Panc1 (cell line): ENCODE results near the gene STARD13. TPM values are rescaled to one million over a fixed set of nuclear protein-coding genes. Genes with fewer than 3 reads are reported as not detected.

Source experiments
- ATAC-seq: fragments of 200-7000 bp; cut with Tn5 transposase; 2 replicates; pipeline ENCODE4 v1.9.1; 2020; ENCODE audit warnings: mild to moderate bottlenecking, moderate library complexity
- BruUV-seq: library from RNA; stranded (reverse); fragments of 400-500 nt; replicated peaks from 2 replicates; lab custom pipeline; 2021; lab: Mats Ljungman, UMichigan
- CTCF ChIA-PET: fragments of 300-600 bp; sonication (Branson Sonifier 250); formaldehyde crosslinking; loops from one replicate; lab custom pipeline; 2022; ENCODE audit warnings: antibody characterized with exemption; lab: Charles Lee
- POLR2A ChIA-PET: fragments of 300-600 bp; sonication (Branson Sonifier 250); formaldehyde crosslinking; loops from one replicate; lab custom pipeline; 2022; ENCODE audit warnings: antibody characterized with exemption; lab: Charles Lee
- DNase-seq: peaks from one replicate; pipeline ENCODE4 v3.0.0-alpha.2; 2010; ENCODE audit warnings: low read depth, low spot score
- H3K27ac ChIP-seq: 2 replicates; pipeline ENCODE4 v1.5.1; 2011; ENCODE audit warnings: mild to moderate bottlenecking, low read length, inconsistent platforms
- H3K27me3 ChIP-seq: fragments of 200-500 bp; sonication (Bioruptor generic); 2 replicates; pipeline ENCODE4 v1.6.0; 2014; ENCODE audit warnings: low read length, inconsistent platforms; ENCODE audit not compliant: control insufficient read depth, insufficient read depth
- H3K36me3 ChIP-seq: fragments of 200-500 bp; sonication (Bioruptor generic); 2 replicates; pipeline ENCODE4 v1.5.1; 2014; ENCODE audit warnings: inconsistent platforms, mild to moderate bottlenecking, low read length, moderate library complexity; ENCODE audit not compliant: control insufficient read depth, insufficient read depth
- H3K4me1 ChIP-seq: 2 replicates; pipeline ENCODE4 v1.5.1; 2011; ENCODE audit warnings: inconsistent platforms, mild to moderate bottlenecking, low read length, moderate library complexity; ENCODE audit not compliant: control insufficient read depth, insufficient read depth
- H3K4me3 ChIP-seq, 2 experiments: 2 replicates each; pipeline ENCODE4 v1.5.1; 2011 to 2012; ENCODE audit warnings: low read depth in 2 of 2, low read length in 2 of 2, mild to moderate bottlenecking in 2 of 2, inconsistent platforms in 1 of 2, moderate library complexity in 1 of 2
- H3K9me3 ChIP-seq: fragments of 200-500 bp; sonication (Bioruptor generic); 2 replicates; pipeline ENCODE4 v1.5.1; 2014; ENCODE audit warnings: low read depth, mild to moderate bottlenecking, inconsistent platforms, low read length, moderate library complexity; ENCODE audit not compliant: control insufficient read depth, insufficient read depth
- POLR2AphosphoS5 ChIP-seq: IDR thresholded peaks from 2 replicates; pipeline ENCODE4 v1.6.1; 2012; ENCODE audit warnings: mild to moderate bottlenecking, low read depth, low read length, moderate library complexity
- SIN3A ChIP-seq: IDR thresholded peaks from 2 replicates; pipeline ENCODE4 v1.6.1; 2012; ENCODE audit warnings: low read depth, mild to moderate bottlenecking, low read length, moderate library complexity, borderline replicate concordance; ENCODE audit not compliant: insufficient read depth
- TCF7L2 ChIP-seq: IDR thresholded peaks from 2 replicates; pipeline ENCODE4 v1.6.1; 2011; ENCODE audit warnings: mild to moderate bottlenecking, low read depth, low read length, inconsistent platforms
- in situ Hi-C: cut with HindIII; loops from 2 replicates; pipeline ENCODE4 v1.10.0; 2016; ENCODE audit warnings: low sequenced_read_pairs, low pct_unique_long_range_greater_than_20kb
- intact Hi-C: fragments of 100-400 bp; cut with micrococcal nuclease; formaldehyde crosslinking; loops from one replicate; pipeline ENCODE4 v1.10.0; 2022; ENCODE audit not compliant: unreplicated experiment
- total RNA-seq: library from RNA; stranded (reverse); gene quantifications from one replicate; pipeline ENCODE4 v1.2.1, GENCODE V29; 2021; ENCODE audit not compliant: unreplicated experiment
- TF ChIP-seq, protein P1 (sequence below): fragments of 450-650 bp; IDR thresholded peaks from 2 replicates; pipeline ENCODE4 v1.5.1; 2017; ENCODE audit warnings: mild to moderate bottlenecking
- TF ChIP-seq, protein P2 (sequence below), 2 experiments: IDR thresholded peaks; 2 replicates each; pipeline ENCODE4 v1.6.1; 2011 to 2012; ENCODE audit warnings: low read depth in 2 of 2, control low read depth in 1 of 2, low read length in 1 of 2, mild to moderate bottlenecking in 1 of 2, moderate library complexity in 1 of 2; ENCODE audit not compliant: insufficient read depth in 1 of 2

STARD13 gene
- total RNA-seq, 1 experiment from 2014 or later = 6.5 TPM

DNA sequence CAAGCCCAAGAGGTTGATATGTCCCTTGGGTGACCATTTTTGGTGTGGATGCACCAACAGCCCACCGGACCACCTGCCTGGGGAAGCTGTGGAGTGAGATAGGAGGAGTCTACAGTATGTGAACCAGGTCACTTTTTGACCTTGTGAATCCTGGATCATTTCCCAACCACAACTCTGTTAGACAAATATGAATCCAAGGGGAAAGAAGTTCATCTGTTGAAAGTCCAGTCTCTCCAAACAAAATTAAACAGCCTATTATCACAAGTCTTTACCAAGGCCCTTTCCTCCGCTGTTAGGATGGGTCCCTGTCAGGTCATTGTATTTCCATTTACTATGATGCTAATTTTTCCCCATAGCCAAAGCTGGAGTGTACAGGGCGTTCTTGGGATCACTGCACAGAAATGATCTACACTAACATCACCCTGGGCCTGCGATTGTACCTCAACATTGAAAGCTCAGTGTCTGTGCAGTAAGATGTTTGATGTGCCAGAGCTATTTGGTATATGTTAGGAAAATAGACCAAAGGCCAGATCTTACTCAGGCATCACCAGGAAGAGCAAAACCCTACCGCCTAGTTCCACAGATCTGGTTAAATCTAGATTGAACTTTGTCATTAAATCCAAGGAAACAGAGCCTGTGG is 117.1 kb downstream of the STARD13 start:
- ATAC-seq (no peak), DNase-seq (no peak)
- Histone ChIP-seq H3K4me1 (no peaks in the 10 kb centered on the region), H3K27ac (no peak overlapping the region), H3K27me3 (no peaks in the 10 kb centered on the region), H3K9me3 (no peaks in the 10 kb centered on the region), H3K4me3 (no peak overlapping the region), H3K36me3 (no peaks in the 10 kb centered on the region)
- intact Hi-C loops (no loop called here), in situ Hi-C loops (no loop called here)
- ChIA-PET CTCF (no interaction called here), POLR2A (interaction anchor here (0.7 kb wide), 1 partner anchor 152 kb away, joined by 3 read pairs; no protein-coding TSS in a partner anchor)
- TF ChIP-seq, protein P1, sequence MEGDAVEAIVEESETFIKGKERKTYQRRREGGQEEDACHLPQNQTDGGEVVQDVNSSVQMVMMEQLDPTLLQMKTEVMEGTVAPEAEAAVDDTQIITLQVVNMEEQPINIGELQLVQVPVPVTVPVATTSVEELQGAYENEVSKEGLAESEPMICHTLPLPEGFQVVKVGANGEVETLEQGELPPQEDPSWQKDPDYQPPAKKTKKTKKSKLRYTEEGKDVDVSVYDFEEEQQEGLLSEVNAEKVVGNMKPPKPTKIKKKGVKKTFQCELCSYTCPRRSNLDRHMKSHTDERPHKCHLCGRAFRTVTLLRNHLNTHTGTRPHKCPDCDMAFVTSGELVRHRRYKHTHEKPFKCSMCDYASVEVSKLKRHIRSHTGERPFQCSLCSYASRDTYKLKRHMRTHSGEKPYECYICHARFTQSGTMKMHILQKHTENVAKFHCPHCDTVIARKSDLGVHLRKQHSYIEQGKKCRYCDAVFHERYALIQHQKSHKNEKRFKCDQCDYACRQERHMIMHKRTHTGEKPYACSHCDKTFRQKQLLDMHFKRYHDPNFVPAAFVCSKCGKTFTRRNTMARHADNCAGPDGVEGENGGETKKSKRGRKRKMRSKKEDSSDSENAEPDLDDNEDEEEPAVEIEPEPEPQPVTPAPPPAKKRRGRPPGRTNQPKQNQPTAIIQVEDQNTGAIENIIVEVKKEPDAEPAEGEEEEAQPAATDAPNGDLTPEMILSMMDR = no peak
- TF ChIP-seq SIN3A (no peak), TCF7L2 (no peak), POLR2AphosphoS5 (no peak)
- TF ChIP-seq, protein P2, sequence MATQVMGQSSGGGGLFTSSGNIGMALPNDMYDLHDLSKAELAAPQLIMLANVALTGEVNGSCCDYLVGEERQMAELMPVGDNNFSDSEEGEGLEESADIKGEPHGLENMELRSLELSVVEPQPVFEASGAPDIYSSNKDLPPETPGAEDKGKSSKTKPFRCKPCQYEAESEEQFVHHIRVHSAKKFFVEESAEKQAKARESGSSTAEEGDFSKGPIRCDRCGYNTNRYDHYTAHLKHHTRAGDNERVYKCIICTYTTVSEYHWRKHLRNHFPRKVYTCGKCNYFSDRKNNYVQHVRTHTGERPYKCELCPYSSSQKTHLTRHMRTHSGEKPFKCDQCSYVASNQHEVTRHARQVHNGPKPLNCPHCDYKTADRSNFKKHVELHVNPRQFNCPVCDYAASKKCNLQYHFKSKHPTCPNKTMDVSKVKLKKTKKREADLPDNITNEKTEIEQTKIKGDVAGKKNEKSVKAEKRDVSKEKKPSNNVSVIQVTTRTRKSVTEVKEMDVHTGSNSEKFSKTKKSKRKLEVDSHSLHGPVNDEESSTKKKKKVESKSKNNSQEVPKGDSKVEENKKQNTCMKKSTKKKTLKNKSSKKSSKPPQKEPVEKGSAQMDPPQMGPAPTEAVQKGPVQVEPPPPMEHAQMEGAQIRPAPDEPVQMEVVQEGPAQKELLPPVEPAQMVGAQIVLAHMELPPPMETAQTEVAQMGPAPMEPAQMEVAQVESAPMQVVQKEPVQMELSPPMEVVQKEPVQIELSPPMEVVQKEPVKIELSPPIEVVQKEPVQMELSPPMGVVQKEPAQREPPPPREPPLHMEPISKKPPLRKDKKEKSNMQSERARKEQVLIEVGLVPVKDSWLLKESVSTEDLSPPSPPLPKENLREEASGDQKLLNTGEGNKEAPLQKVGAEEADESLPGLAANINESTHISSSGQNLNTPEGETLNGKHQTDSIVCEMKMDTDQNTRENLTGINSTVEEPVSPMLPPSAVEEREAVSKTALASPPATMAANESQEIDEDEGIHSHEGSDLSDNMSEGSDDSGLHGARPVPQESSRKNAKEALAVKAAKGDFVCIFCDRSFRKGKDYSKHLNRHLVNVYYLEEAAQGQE (IDR thresholded peaks at IDR 0.05; ENCODE audit: insufficient read depth in 1 of 2, low read depth in 2 of 2, low read length in 1 of 2) = no peak
- BruUV-seq = no TSS peak

DNA sequence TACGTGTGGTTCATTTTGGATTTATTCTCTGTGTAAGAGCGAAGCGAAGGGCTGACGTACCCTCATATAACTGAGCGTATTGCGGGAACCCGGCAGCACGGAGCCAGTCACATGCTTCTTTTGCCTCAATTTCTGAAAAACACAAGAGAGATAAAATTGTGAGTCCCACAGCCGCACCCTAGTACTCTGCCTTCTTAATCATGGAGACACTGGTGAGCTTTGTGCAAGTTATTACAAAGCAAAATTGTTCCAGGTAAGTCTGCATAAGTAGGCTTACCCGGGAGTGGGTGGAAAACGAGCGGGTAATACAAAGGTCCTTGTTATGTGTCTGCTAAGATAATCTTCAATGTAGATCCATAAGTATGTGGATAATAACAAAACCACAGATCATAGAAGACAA is 118.1 kb downstream of the STARD13 start:
- in situ Hi-C loops (no loop called here), intact Hi-C loops (no loop called here)
- no TSS peak for BruUV-seq
- H3K4me3 ChIP-seq = no peak overlapping the region
- no peak overlapping the region for H3K27ac ChIP-seq
- H3K9me3 ChIP-seq = no peaks in the 10 kb centered on the region
- ChIA-PET CTCF (no interaction called here), POLR2A (interaction anchor here (0.7 kb wide), 1 partner anchor 153 kb away, joined by 3 read pairs; no protein-coding TSS in a partner anchor)
- no peaks in the 10 kb centered on the region for H3K4me1 ChIP-seq
- no peak for DNase-seq
- H3K27me3 ChIP-seq = no peaks in the 10 kb centered on the region
- ATAC-seq = no peak
- H3K36me3 ChIP-seq = no peaks in the 10 kb centered on the region
- TF ChIP-seq POLR2AphosphoS5 = no peak
- TF ChIP-seq, protein P1 = no peak
- TF ChIP-seq, protein P2 (IDR thresholded peaks at IDR 0.05; ENCODE audit: insufficient read depth in 1 of 2, low read depth in 2 of 2, low read length in 1 of 2) = no peak
- TF ChIP-seq TCF7L2 = no peak
- no peak for TF ChIP-seq SIN3A
